ENCODE measurements around the gene P2RY14. TPM values are rescaled to one million over a fixed set of nuclear protein-coding genes. Genes with fewer than 3 reads are reported as not detected.
A peak's percentile ranks its signal among the peaks of the same experiment; 100 is the strongest.

Gene P2RY14
- 0.41 TPM in 1 of 2 replicates, not detected in the other for total RNA-seq (ENCODE audit: low replicate concordance)

- no peak within 1 kb of the TSS for H3K4me3 ChIP-seq (ENCODE audit: low read depth, low read length)
- no peak for DNase-seq (ENCODE audit: low read depth)
- no peak for TF ChIP-seq CTCF (IDR thresholded peaks at IDR 0.05; ENCODE audit: insufficient read depth, low read length)
Observed at GRCh38 chr3:151278230-151278629, at the start of gene P2RY14. P2RY14 (minus strand) TSS chr3:151278542; CDS start chr3:151214316, 64,226 bp downstream.

GRCh38 chr3:151327571-151328198 lies 49.3 kb upstream of the P2RY14 start:
- no peak overlapping the region for H3K4me3 ChIP-seq (ENCODE audit: low read depth, low read length)
- TF ChIP-seq CTCF (IDR thresholded peaks at IDR 0.05; ENCODE audit: insufficient read depth, low read length), result peak; percentile 60
- peak; percentile 65 for DNase-seq (ENCODE audit: low read depth)

- no peak for DNase-seq (ENCODE audit: low read depth)
- no peak for TF ChIP-seq CTCF (IDR thresholded peaks at IDR 0.05; ENCODE audit: insufficient read depth, low read length)
- no peak overlapping the region for H3K4me3 ChIP-seq (ENCODE audit: low read depth, low read length)
Observed at GRCh38 chr3:151322511-151322910, 44.2 kb upstream of the P2RY14 start.

- DNase-seq (ENCODE audit: low read depth), result no peak
- no peak for TF ChIP-seq CTCF (IDR thresholded peaks at IDR 0.05; ENCODE audit: insufficient read depth, low read length)
- no peak overlapping the region for H3K4me3 ChIP-seq (ENCODE audit: low read depth, low read length)
Observed at GRCh38 chr3:151321526-151321925, 43.2 kb upstream of the P2RY14 start.

GRCh38 chr3:151320131-151320530 lies 41.8 kb upstream of the P2RY14 start:
- no peak overlapping the region for H3K4me3 ChIP-seq (ENCODE audit: low read depth, low read length)
- no peak for TF ChIP-seq CTCF (IDR thresholded peaks at IDR 0.05; ENCODE audit: insufficient read depth, low read length)
- DNase-seq (ENCODE audit: low read depth), result no peak

GRCh38 chr3:151319628-151320027 lies 41.3 kb upstream of the P2RY14 start:
- no peak overlapping the region for H3K4me3 ChIP-seq (ENCODE audit: low read depth, low read length)
- DNase-seq (ENCODE audit: low read depth), result no peak
- no peak for TF ChIP-seq CTCF (IDR thresholded peaks at IDR 0.05; ENCODE audit: insufficient read depth, low read length)

- H3K4me3 ChIP-seq (ENCODE audit: low read depth, low read length), result no peak overlapping the region
- no peak for TF ChIP-seq CTCF (IDR thresholded peaks at IDR 0.05; ENCODE audit: insufficient read depth, low read length)
- DNase-seq (ENCODE audit: low read depth), result no peak
Observed at GRCh38 chr3:151318991-151319390, 40.6 kb upstream of the P2RY14 start.
